M059J (cell line): ENCODE data around the gene BRMS1L. TPM values are rescaled to one million over a fixed set of nuclear protein-coding genes. Genes with fewer than 3 reads are reported as not detected.

ENCODE experiments used
- total RNA-seq: library from RNA; depleted of rRNA; stranded (reverse); fragments of >200 nt; shearing (Covaris generic); gene quantifications from 2 replicates; pipeline ENCODE4 v1.2.3, GENCODE V29; 2014; rRNA removed

The BRMS1L gene
- total RNA-seq, 1 experiment from 2014 or later: 5.5 TPM

Other genes with a start within 250 kb of the BRMS1L start
- 13.4 and 16.0 TPM in 2 replicates for gene RALGAPA1, start 17.0 kb upstream of the BRMS1L start, total RNA-seq